ENCODE measurements around the gene ANP32E. TPM values are rescaled to one million over a fixed set of nuclear protein-coding genes. Genes with fewer than 3 reads are reported as not detected.
A peak's percentile ranks its signal among the peaks of the same experiment; 100 is the strongest.

Gene ANP32E
- total RNA-seq, 4 donors from 2014 or later = 8.7 to 20.2 (median 13.8) TPM

DNA sequence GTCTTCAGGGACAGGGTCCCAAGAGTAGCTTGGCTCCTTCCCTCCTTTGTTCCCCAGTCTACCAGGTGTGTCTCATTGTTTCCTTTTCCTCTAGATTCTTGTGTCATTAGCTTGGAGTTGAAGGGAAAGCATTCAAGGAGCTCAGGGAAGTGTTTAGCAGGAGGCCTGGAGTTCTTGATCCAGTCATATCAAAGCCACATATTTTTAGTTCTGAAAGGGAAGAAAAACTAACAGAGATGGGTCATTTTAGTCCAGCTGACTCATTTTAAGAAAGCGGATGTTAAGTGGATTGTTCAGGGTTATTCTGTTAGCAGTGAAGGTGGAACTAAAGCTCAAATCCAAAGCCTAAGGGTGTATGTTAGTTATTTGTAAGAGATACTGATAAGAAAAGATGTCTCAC, 37.4 kb upstream of the ANP32E start:
- TF ChIP-seq, protein P1, sequence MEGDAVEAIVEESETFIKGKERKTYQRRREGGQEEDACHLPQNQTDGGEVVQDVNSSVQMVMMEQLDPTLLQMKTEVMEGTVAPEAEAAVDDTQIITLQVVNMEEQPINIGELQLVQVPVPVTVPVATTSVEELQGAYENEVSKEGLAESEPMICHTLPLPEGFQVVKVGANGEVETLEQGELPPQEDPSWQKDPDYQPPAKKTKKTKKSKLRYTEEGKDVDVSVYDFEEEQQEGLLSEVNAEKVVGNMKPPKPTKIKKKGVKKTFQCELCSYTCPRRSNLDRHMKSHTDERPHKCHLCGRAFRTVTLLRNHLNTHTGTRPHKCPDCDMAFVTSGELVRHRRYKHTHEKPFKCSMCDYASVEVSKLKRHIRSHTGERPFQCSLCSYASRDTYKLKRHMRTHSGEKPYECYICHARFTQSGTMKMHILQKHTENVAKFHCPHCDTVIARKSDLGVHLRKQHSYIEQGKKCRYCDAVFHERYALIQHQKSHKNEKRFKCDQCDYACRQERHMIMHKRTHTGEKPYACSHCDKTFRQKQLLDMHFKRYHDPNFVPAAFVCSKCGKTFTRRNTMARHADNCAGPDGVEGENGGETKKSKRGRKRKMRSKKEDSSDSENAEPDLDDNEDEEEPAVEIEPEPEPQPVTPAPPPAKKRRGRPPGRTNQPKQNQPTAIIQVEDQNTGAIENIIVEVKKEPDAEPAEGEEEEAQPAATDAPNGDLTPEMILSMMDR (IDR thresholded peaks at IDR 0.05) = no peak
- ATAC-seq (ENCODE audit: low FRiP score) = no peak
- no peak for DNase-seq (ENCODE audit: low spot score)

DNA sequence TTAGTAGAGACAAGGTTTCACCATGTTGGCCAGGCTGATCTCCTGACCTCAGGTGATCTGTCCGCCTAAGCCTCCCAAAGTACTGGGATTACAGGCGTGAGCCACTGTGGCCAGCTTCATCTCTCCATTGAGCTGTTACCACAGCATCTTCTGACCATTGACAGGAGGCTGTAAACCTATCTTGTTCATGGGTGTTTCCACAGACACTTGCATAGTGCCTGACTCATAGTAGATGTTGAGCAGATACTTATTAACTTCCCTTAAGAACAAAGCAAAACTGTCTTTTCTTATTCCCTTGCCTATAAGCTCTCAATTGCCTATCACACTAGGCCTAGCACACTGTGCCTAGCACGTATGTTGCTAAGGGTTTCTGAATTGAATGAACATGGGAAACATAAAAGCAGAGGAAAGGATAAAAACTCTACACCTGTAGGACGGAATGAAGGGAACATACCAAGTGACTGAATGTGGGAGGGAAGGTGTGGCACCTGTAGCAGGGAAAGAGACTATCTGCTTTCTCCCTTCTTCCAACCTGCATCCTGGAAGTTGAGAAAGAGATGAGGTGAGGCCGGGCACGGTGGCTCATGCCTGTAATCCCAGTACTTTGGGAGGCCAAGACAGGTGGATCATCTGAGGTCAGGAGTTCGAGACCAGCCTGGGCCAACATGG, 35.5 kb upstream of the ANP32E start:
- no peak for ATAC-seq (ENCODE audit: low FRiP score)
- TF ChIP-seq, protein P1 (IDR thresholded peaks at IDR 0.05) = no peak
- DNase-seq (ENCODE audit: low spot score) = no peak

- DNase-seq (ENCODE audit: low spot score) (no peak), ATAC-seq (ENCODE audit: low FRiP score) (no peak)
- TF ChIP-seq, protein P1 (IDR thresholded peaks at IDR 0.05) = no peak
Measured at GRCh38 chr1:150269451-150269850, 33.5 kb upstream of the ANP32E start.

- DNase-seq (ENCODE audit: low spot score) (peak; percentile 87), ATAC-seq (ENCODE audit: low FRiP score) (peak; percentile 98)
- TF ChIP-seq, protein P1 (IDR thresholded peaks at IDR 0.05) = no peak
Measured at GRCh38 chr1:150268705-150269403, 32.9 kb upstream of the ANP32E start, which contains the start of gene APH1A. Gene APH1A, minus strand, starts transcription at chr1:150269016. Its CDS starts 206 bp downstream, at chr1:150268810.

DNA sequence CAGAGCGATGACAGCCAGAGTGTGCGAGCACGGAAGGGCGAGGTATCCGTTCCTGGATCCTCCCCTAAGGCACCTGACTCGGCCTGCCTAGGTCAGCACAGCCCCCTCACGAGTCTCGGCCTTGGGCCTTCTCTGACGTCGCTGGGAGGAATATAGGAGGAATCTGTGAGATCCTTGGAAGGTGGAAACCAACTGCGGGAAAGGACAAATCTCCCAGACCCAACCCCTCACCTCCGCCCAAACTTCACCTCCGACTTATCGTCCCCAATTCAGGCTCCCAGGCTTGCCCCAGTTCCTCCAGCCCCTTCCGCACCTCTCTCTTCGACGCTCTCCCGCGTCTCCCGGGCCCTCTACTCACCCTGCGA, 32.4 kb upstream of the ANP32E start:
- ATAC-seq (ENCODE audit: low FRiP score) = peak; percentile 67
- no peak for DNase-seq (ENCODE audit: low spot score)

GRCh38 chr1:150267896-150268295, 32.0 kb upstream of the ANP32E start:
- TF ChIP-seq, protein P1 (IDR thresholded peaks at IDR 0.05) = no peak
- DNase-seq (ENCODE audit: low spot score) = no peak
- no peak for ATAC-seq (ENCODE audit: low FRiP score)

More for the DNA sequence above, 32.4 kb upstream of the ANP32E start:
- TF ChIP-seq, protein P1 (IDR thresholded peaks at IDR 0.05) = no peak

DNA sequence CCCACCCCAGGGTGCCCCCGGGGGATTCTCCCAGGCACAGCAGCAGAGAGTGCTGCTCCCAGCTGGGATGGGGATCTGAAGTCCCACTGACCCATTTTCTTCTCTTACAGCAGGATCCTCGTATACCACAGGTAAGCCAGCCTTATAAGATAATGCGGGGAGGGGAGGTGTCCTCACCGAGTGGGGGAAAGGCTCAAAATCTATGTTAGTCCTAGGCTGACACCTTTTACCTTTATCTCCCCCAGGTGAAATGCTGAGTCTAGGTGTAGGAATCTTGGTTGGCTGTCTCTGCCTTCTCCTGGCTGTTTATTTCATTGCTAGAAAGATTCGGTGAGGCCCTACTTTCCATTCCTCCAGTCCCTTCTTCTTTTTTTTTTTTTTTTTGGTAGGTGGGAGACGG, 27.6 kb upstream of the ANP32E start:
- TF ChIP-seq, protein P1 (IDR thresholded peaks at IDR 0.05) = no peak
- DNase-seq (ENCODE audit: low spot score) (no peak), ATAC-seq (ENCODE audit: low FRiP score) (no peak)
